H9 (cell line): Measurements from ENCODE around the gene EEF1A2. TPM values are rescaled to one million over a fixed set of nuclear protein-coding genes. Genes with fewer than 3 reads are reported as not detected.

Source experiments
- DNase-seq: peaks from one replicate; pipeline ENCODE4 v3.0.0-alpha.2; 2017
- H2AFZ ChIP-seq: one replicate; pipeline ENCODE4 v1.6.1; 2013; ENCODE audit warnings: mild to moderate bottlenecking, low read length, control low read depth, moderate library complexity
- H2AK5ac ChIP-seq: 2 replicates; pipeline ENCODE4 v1.6.1; 2013; ENCODE audit warnings: low read length, control low read depth, mixed read lengths; ENCODE audit not compliant: insufficient read length
- H2BK120ac ChIP-seq: one replicate; pipeline ENCODE4 v1.6.1; 2013; ENCODE audit warnings: low read depth, mild to moderate bottlenecking, low read length, control low read depth, inconsistent platforms; ENCODE audit not compliant: poor library complexity, severe bottlenecking
- H2BK12ac ChIP-seq: 2 replicates; pipeline ENCODE4 v1.6.1; 2013; ENCODE audit warnings: low read length, control low read depth, mixed read lengths, low read depth; ENCODE audit not compliant: insufficient read length
- H2BK15ac ChIP-seq: 2 replicates; pipeline ENCODE4 v1.6.1; 2013; ENCODE audit warnings: low read depth, low read length, control low read depth
- H2BK20ac ChIP-seq: one replicate; pipeline ENCODE4 v1.6.1; 2013; ENCODE audit warnings: low read depth, mild to moderate bottlenecking, low read length, control low read depth, inconsistent platforms; ENCODE audit not compliant: poor library complexity, severe bottlenecking
- H2BK5ac ChIP-seq: 2 replicates; pipeline ENCODE4 v1.6.1; 2013; ENCODE audit warnings: low read length, control low read depth, mixed read lengths; ENCODE audit not compliant: insufficient read length
- H3K14ac ChIP-seq: 2 replicates; pipeline ENCODE4 v1.6.1; 2013; ENCODE audit warnings: low read length, control low read depth; ENCODE audit not compliant: insufficient read depth
- H3K18ac ChIP-seq: 2 replicates; pipeline ENCODE4 v1.6.1; 2013; ENCODE audit warnings: low read depth, mild to moderate bottlenecking, mixed read lengths, low read length, control low read depth; ENCODE audit not compliant: insufficient read length
- H3K23ac ChIP-seq: 2 replicates; pipeline ENCODE4 v1.6.1; 2013; ENCODE audit warnings: low read length, control low read depth, mixed read lengths, low read depth; ENCODE audit not compliant: insufficient read length
- H3K23me2 ChIP-seq: 2 replicates; pipeline ENCODE4 v1.6.1; 2013; ENCODE audit warnings: low read depth, mild to moderate bottlenecking, mixed read lengths, low read length, control low read depth; ENCODE audit not compliant: insufficient read length, poor library complexity, severe bottlenecking
- H3K27ac ChIP-seq: 2 replicates; pipeline ENCODE4 v1.5.1; 2013; ENCODE audit warnings: low read length, control low read depth, mixed read lengths, low read depth; ENCODE audit not compliant: insufficient read length
- H3K27me3 ChIP-seq: 2 replicates; pipeline ENCODE4 v1.6.1; 2013; ENCODE audit warnings: low read length, control low read depth, inconsistent platforms; ENCODE audit not compliant: insufficient read depth
- H3K4ac ChIP-seq: 2 replicates; pipeline ENCODE4 v1.6.1; 2013; ENCODE audit warnings: low read depth, mild to moderate bottlenecking, control low read depth, inconsistent platforms, low read length, moderate library complexity
- H3K4me1 ChIP-seq: 2 replicates; pipeline ENCODE4 v1.6.1; 2013; ENCODE audit warnings: low read length, control low read depth, inconsistent platforms; ENCODE audit not compliant: insufficient read depth
- H3K4me2 ChIP-seq: 2 replicates; pipeline ENCODE4 v1.6.1; 2013; ENCODE audit warnings: low read length, control low read depth, mixed read lengths; ENCODE audit not compliant: insufficient read length, insufficient read depth
- H3K56ac ChIP-seq: 2 replicates; pipeline ENCODE4 v1.6.1; 2013; ENCODE audit warnings: low read depth, mild to moderate bottlenecking, mixed read lengths, low read length, control low read depth; ENCODE audit not compliant: insufficient read length
- H3K79me1 ChIP-seq: 2 replicates; pipeline ENCODE4 v1.6.1; 2013; ENCODE audit warnings: low read depth, mild to moderate bottlenecking, moderate library complexity, low read length, control low read depth, inconsistent platforms; ENCODE audit not compliant: insufficient read depth, poor library complexity, severe bottlenecking
- H3K79me2 ChIP-seq: 2 replicates; pipeline ENCODE4 v1.6.1; 2013; ENCODE audit warnings: low read length, control low read depth, inconsistent platforms; ENCODE audit not compliant: insufficient read depth
- H3K9ac ChIP-seq: 2 replicates; pipeline ENCODE4 v1.6.1; 2013; ENCODE audit warnings: low read length, control low read depth, mixed read lengths; ENCODE audit not compliant: insufficient read length; ENCODE audit errors: extremely low read depth
- H3K9me3 ChIP-seq: one replicate; pipeline ENCODE4 v1.6.1; 2013; ENCODE audit warnings: low read depth, low read length, inconsistent platforms; ENCODE audit not compliant: control insufficient read depth
- H3T11ph ChIP-seq: one replicate; pipeline ENCODE4 v1.6.1; 2013; ENCODE audit warnings: mild to moderate bottlenecking, low read length, control low read depth, inconsistent platforms
- H4K20me1 ChIP-seq: one replicate; pipeline ENCODE4 v1.6.1; 2013; ENCODE audit not compliant: control insufficient read depth, insufficient read length, insufficient read depth
- H4K5ac ChIP-seq: 2 replicates; pipeline ENCODE4 v1.6.1; 2013; ENCODE audit warnings: low read depth, mild to moderate bottlenecking, mixed read lengths, low read length, control low read depth; ENCODE audit not compliant: insufficient read length
- H4K8ac ChIP-seq: replicated peaks from 2 replicates; pipeline ENCODE4 v1.6.1; 2013; ENCODE audit warnings: low read length, control low read depth, mixed read lengths, low read depth; ENCODE audit not compliant: insufficient read length
- H4K91ac ChIP-seq: 2 replicates; pipeline ENCODE4 v1.6.1; 2013; ENCODE audit warnings: low read depth, mild to moderate bottlenecking, moderate library complexity, mixed read lengths, low read length, control low read depth; ENCODE audit not compliant: insufficient read length
- H3K27ac Mint-ChIP-seq, 3 experiments: 2 replicates in 2 of 3; 3 replicates in 1 of 3; pipeline ENCODE4 v1.8.0; 2020 to 2021; ENCODE audit warnings: mixed read lengths in 3 of 3, mild to moderate bottlenecking in 1 of 3, moderate library complexity in 1 of 3
- H3K27me3 Mint-ChIP-seq: 2 replicates; pipeline ENCODE4 v1.8.0; 2021; ENCODE audit warnings: low read depth, mild to moderate bottlenecking, moderate library complexity, mixed read lengths
- H3K36me3 Mint-ChIP-seq, 3 experiments: 2 replicates in 2 of 3; 3 replicates in 1 of 3; pipeline ENCODE4 v1.8.0; 2020 to 2021; ENCODE audit warnings: low read depth in 3 of 3, mixed read lengths in 3 of 3; ENCODE audit not compliant: insufficient read depth in 1 of 3
- H3K4me1 Mint-ChIP-seq, 2 experiments: 2 replicates each; pipeline ENCODE4 v1.8.0; 2020; ENCODE audit warnings: mixed read lengths in 2 of 2
- H3K4me3 Mint-ChIP-seq, 2 experiments: 2 replicates in 1 of 2; 3 replicates in 1 of 2; pipeline ENCODE4 v1.8.0; 2020 to 2021; ENCODE audit warnings: mild to moderate bottlenecking in 2 of 2, mixed read lengths in 2 of 2, moderate library complexity in 1 of 2
- H3K9me3 Mint-ChIP-seq, 2 experiments: 2 replicates in 1 of 2; 3 replicates in 1 of 2; pipeline ENCODE4 v1.8.0; 2020; ENCODE audit warnings: mild to moderate bottlenecking in 2 of 2, mixed read lengths in 2 of 2, moderate library complexity in 1 of 2
- CTCF ChIP-seq: fragments of 200-600 bp; sonication (generic); conservative IDR thresholded peaks from 3 replicates; pipeline ENCODE4 v1.8.0; 2021; ENCODE audit warnings: antibody characterized with exemption, mild to moderate bottlenecking
- WGBS: extraction: QIAGEN DNeasy Blood & Tissue Kit; methylation state at CpG from one replicate; pipeline ENCODE4 v1.1.7; 2013; ENCODE audit warnings: missing lambda C conversion rate, low lambda C conversion rate, mixed read lengths; ENCODE audit not compliant: insufficient read length; ENCODE audit errors: extremely low coverage; 5-methylcytosine and 5-hydroxymethylcytosine counted together
- total RNA-seq: library from RNA; stranded (reverse); gene quantifications from 2 replicates; pipeline ENCODE4 v1.2.1, GENCODE V29; 2021

Gene EEF1A2
- total RNA-seq, 1 experiment from 2014 or later: 27.4 TPM

- no CpG with 5 or more reads among the region's 27 CpGs for WGBS
- no peak overlapping the region for H3K27ac ChIP-seq
- H3K27me3 ChIP-seq: no peaks in the 10 kb centered on the region
- H3K4me3 Mint-ChIP-seq: no peak overlapping the region
- no peak overlapping the region for H4K5ac ChIP-seq
- no peaks in the 10 kb centered on the region for H3K36me3 Mint-ChIP-seq
- no peak overlapping the region for H2BK120ac ChIP-seq
- DNase-seq: no peak
- no peak overlapping the region for H3K56ac ChIP-seq
- no peaks in the 10 kb centered on the region; the same call in 1 of the 2 replicates for H3K4me1 ChIP-seq
- no peak overlapping the region for H3K9ac ChIP-seq
- no peaks in the 10 kb centered on the region for H3K9me3 Mint-ChIP-seq
- no peak overlapping the region for H3K14ac ChIP-seq
- H4K8ac ChIP-seq: no peak overlapping the region
- no peaks in the 10 kb centered on the region for H3K9me3 ChIP-seq
- no peak overlapping the region for H4K91ac ChIP-seq
- no peak overlapping the region for H2AFZ ChIP-seq
- H3K23me2 ChIP-seq: no peaks in the 10 kb centered on the region
- no peak overlapping the region for H3K23ac ChIP-seq
- H3K79me1 ChIP-seq: no peaks in the 10 kb centered on the region
- TF ChIP-seq CTCF: no peak
- no peak overlapping the region for H3K27ac Mint-ChIP-seq
- no peak overlapping the region for H2BK12ac ChIP-seq
- H2BK15ac ChIP-seq: no peak overlapping the region
- peaks cover 3% of the 10 kb centered on the region for H4K20me1 ChIP-seq
- H2AK5ac ChIP-seq: no peak overlapping the region
- no peak overlapping the region for H3K4ac ChIP-seq
- no peaks in the 10 kb centered on the region for H3K27me3 Mint-ChIP-seq
- no peaks in the 10 kb centered on the region for H3K79me2 ChIP-seq
- H3K18ac ChIP-seq: no peak overlapping the region
- H2BK5ac ChIP-seq: no peak overlapping the region
- H3K4me2 ChIP-seq: no peak overlapping the region
- no peak overlapping the region for H3T11ph ChIP-seq
- H2BK20ac ChIP-seq: no peak overlapping the region
- H3K4me1 Mint-ChIP-seq: peaks cover 5 to 21% of the 10 kb centered on the region in 2 experiments
Measured at GRCh38 chr20:63544241-63544957, 45.5 kb upstream of the EEF1A2 start.
